ENCODE measurements around the gene CDA. TPM values are rescaled to one million over a fixed set of nuclear protein-coding genes. Genes with fewer than 3 reads are reported as not detected.

CDA gene
- total and polyA plus RNA-seq, 3 donors from 2014 or later = 0.81 to 2.5 (median 2.0) TPM

DNA sequence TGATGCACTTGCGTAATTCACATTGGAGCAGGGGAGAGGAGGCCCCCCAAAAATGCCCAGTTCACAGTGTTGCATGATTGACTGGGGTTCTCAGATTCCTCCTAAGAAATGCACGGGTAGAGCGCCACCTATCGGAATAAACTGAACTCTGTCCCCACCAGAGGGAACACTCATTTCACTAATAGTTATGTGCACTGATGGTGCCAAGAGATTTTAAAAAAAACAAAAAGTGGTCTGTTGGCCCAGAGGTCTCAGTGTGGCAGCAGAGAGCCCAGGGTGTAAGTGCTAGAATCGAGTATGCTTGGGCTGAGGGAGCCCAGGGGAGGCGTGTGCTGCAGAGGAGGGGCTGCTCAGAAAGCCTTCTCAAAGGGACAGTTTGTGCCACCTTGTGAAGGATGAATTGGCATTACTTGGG lies 51.3 kb downstream of the CDA start:
- TF ChIP-seq POLR2A (IDR thresholded peaks at IDR 0.05) = no peak
- peak; percentile 60 to 84 (median 74) for TF ChIP-seq CTCF (IDR thresholded peaks at IDR 0.05)
- intact Hi-C loops (cut with DNase I; ENCODE audit: low total_unique reads) = loop anchor here (10.0 kb wide), 1 partner anchor 115 kb away; no protein-coding TSS in a partner anchor
- Histone ChIP-seq H3K27ac (no peak overlapping the region), H3K9me3 (no peaks in the 10 kb centered on the region), H3K27me3 (no peaks in the 10 kb centered on the region), H3K4me1 (no peaks in the 10 kb centered on the region), H3K36me3 (ENCODE audit: low read depth, missing control alignments) (no peaks in the 10 kb centered on the region), H3K4me3 (no peak overlapping the region)
- DNase-seq = peak; percentile 57
- WGBS, 2 donors = 48 to 58% methylated on average over 6 of the region's 6 CpGs

- Histone ChIP-seq H3K9me3 (no peaks in the 10 kb centered on the region), H3K27ac (no peak overlapping the region), H3K27me3 (no peaks in the 10 kb centered on the region), H3K4me3 (no peak overlapping the region), H3K36me3 (ENCODE audit: low read depth, missing control alignments) (no peaks in the 10 kb centered on the region), H3K4me1 (no peaks in the 10 kb centered on the region)
- TF ChIP-seq CTCF (IDR thresholded peaks at IDR 0.05) = no peak
- no peak for TF ChIP-seq POLR2A (IDR thresholded peaks at IDR 0.05)
- DNase-seq = no peak
- 85% methylated on average over 4 to 10 of the region's 10 CpGs for WGBS, 2 donors
- intact Hi-C loops (cut with DNase I; ENCODE audit: low total_unique reads) = loop anchor here (10.0 kb wide), 1 partner anchor 117 kb away; no protein-coding TSS in a partner anchor
These were observed 53.1 kb downstream of the CDA start for GRCh38 chr1:20641975-20642374.

DNA sequence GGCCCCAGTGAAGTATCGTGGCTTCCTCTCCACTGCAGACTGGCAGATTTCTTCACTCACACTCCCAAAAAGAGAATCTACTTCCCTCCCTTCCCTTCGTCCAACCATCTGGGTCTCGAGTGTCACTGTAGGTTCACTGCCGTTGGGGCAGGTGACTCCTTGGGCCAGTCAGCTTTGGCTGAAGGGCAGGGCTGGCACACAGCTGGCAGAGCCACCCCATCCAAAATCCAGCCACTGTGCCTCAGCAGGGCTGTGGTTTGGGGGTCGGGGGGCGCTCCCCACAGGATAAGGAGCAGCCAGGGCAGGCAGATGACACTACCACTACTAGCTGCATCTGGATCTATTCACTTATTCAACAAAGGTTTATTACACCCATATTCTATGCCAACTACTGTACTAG lies 54.2 kb downstream of the CDA start:
- no peak for TF ChIP-seq CTCF (IDR thresholded peaks at IDR 0.05)
- no peak for TF ChIP-seq POLR2A (IDR thresholded peaks at IDR 0.05)
- 72 to 81% methylated on average over 6 of the region's 6 CpGs for WGBS, 2 donors
- Histone ChIP-seq H3K27ac (no peak overlapping the region), H3K4me3 (no peak overlapping the region), H3K27me3 (no peaks in the 10 kb centered on the region), H3K36me3 (ENCODE audit: low read depth, missing control alignments) (no peaks in the 10 kb centered on the region), H3K4me1 (no peaks in the 10 kb centered on the region), H3K9me3 (no peaks in the 10 kb centered on the region)
- intact Hi-C loops (cut with DNase I; ENCODE audit: low total_unique reads) = loop anchor here (10.0 kb wide), 1 partner anchor 118 kb away; no protein-coding TSS in a partner anchor
- no peak for DNase-seq

DNA sequence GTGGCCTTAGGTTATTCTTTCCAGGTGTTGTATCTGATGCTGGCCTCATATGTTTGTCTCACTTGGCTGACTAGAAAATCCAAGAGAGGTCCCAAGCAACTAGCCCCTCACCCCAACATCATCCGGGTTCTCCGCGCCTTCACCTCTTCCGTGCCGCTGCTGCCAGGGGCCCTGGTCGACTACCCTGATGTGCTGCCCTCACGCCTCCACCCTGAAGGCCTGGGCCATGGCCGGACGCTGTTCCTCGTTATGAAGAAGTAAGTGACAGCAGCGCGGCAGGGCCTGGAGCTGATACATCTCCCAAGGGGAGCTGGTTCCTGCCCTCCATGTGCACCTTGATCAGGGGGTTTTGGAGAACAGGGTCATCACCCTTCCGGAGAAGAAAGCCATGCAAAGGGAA lies 55.5 kb downstream of the CDA start:
- DNase-seq = no peak
- TF ChIP-seq CTCF (IDR thresholded peaks at IDR 0.05) (no peak), POLR2A (IDR thresholded peaks at IDR 0.05) (no peak)
- Histone ChIP-seq H3K27me3 (no peaks in the 10 kb centered on the region), H3K9me3 (no peaks in the 10 kb centered on the region), H3K4me1 (no peaks in the 10 kb centered on the region), H3K4me3 (no peak overlapping the region), H3K27ac (no peak overlapping the region), H3K36me3 (ENCODE audit: low read depth, missing control alignments) (no peaks in the 10 kb centered on the region)
- WGBS, 2 donors = 89 to 94% methylated on average over 9 to 13 of the region's 13 CpGs
- intact Hi-C loops (cut with DNase I; ENCODE audit: low total_unique reads) = loop anchor here (10.0 kb wide), 1 partner anchor 120 kb away; no protein-coding TSS in a partner anchor

- TF ChIP-seq CTCF (IDR thresholded peaks at IDR 0.05) (no peak), POLR2A (IDR thresholded peaks at IDR 0.05) (no peak)
- H3K27ac ChIP-seq = no peak overlapping the region
- WGBS, 2 donors = 85 to 87% methylated on average over 14 of the region's 14 CpGs
- H3K27me3 ChIP-seq = no peaks in the 10 kb centered on the region
- intact Hi-C loops (cut with DNase I; ENCODE audit: low total_unique reads) = loop anchor here (10.0 kb wide), 1 partner anchor 121 kb away; no protein-coding TSS in a partner anchor
- no peaks in the 10 kb centered on the region for H3K9me3 ChIP-seq
- H3K4me1 ChIP-seq = no peaks in the 10 kb centered on the region
- no peak overlapping the region for H3K4me3 ChIP-seq
- H3K36me3 ChIP-seq (ENCODE audit: low read depth, missing control alignments) = no peaks in the 10 kb centered on the region
- no peak for DNase-seq
These were observed 56.5 kb downstream of the CDA start for GRCh38 chr1:20645414-20645813.

Data from testis (tissue), 3 donors.